Stimulated activated CD8-positive, alpha-beta memory T cell treated with anti-CD3 and anti-CD28 coated beads, Interleukin-15, amount 100 ng/mL, for 1 hour (primary cell): Measurements from ENCODE around the gene DDHD1.
"Not testable (repeated sequence)": the region's sequence is repeated elsewhere in the genome, so short reads cannot be mapped to it uniquely, and the experiment has no call there.

Experiments used
- DNase-seq: peaks from one replicate; pipeline ENCODE4 v3.0.0-alpha.2; 2020; ENCODE audit warnings: low read depth

DDHD1 gene

DNA sequence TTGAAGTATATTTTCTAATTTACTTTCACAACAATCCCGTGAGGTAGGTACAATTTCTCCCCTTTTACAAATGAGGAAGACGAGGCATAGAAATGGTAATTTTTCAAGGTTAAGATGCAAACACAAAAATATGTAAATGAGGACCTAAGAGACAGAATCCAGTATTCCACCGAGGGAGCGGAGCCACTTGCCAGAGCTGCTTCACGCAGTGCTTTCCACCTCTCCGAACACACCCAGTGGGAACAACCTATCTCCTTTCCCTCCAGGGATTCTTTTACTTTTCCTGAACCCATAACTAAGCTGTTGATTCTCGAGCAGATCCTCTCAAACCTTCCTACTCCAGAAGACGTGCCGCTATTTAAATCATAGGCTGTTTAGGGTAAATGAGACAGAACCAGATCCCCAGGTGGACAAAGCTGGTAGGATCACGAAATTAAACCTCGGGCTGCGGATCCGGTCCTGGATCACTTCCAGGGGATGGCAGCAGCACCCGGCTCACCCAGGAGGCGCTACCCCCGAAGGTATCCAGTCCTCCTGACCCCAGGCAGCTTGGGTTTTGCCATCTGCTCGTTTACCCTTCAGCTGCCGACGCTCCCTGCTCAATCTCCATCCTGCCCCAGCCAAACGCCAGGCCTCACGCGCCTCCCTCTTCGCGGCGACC, 1.5 kb downstream of the DDHD1 start:
- no peak for DNase-seq

GRCh38 chr14:53149668-53150316, 3.3 kb downstream of the DDHD1 start:
- DNase-seq = no peak

DNA sequence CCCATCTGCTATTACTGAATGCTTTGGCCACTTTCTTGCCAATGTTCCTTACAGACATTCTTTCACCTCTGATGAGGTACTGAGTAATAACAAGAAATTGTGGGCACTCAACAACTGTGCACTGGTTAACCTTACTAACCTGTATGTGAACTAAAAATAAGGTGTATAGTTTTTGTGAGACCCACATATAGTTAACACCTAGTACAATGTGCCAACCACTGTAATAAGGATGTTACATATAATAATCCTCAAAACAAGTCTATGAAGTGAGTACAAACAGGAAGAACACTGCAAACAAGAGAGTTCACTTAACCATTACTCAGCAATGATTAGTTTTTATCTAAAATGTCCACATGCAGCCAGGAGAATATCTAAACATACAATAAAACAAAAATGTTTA, 4.5 kb downstream of the DDHD1 start:
- DNase-seq = no peak

- no peak for DNase-seq
These were observed 5.2 kb downstream of the DDHD1 start for GRCh38 chr14:53147893-53148292.

GRCh38 chr14:53147208-53147607, 5.9 kb downstream of the DDHD1 start:
- no peak for DNase-seq

GRCh38 chr14:53146739-53147138, 6.4 kb downstream of the DDHD1 start:
- no peak for DNase-seq

DNA sequence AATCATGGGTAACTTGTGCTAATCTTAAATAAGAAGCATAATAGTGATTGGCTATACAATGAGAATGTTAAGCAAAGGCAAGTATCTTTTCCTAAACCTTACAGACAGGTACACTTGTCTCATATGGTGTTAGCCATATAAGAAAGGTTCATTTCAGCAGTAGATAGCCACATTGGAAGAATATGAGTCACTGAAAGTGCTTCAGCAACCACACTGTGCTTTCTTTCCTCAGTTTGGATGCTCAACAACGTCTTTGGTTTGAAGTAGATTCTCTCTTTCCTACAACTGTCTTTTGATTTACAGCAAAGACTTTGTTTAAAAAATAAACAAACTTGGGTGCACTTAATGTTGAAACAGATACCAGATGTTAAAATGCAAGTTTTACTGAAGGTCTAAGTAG, 8.9 kb downstream of the DDHD1 start:
- DNase-seq = no peak

DNA sequence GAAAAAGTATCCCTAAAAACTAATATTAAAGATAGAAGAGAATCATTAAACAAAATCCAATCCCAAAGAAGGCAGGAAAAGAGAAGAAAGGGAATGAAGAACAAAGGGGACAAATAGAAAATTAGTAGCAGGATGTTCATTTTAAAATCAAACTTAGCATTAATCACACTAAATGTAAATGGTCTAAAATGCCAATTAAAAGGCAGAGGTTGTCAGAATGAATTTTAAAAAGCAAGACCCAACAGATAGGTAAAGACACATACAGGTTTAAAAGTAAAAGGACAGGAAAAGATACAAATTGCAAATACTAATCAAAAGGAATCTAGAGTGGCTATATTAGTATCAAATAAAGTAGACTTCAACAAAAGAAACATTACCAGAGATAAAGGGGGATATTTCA, 12.5 kb downstream of the DDHD1 start:
- no peak for DNase-seq

- no peak for DNase-seq
These were observed 15.4 kb downstream of the DDHD1 start for GRCh38 chr14:53137568-53138203.

DNA sequence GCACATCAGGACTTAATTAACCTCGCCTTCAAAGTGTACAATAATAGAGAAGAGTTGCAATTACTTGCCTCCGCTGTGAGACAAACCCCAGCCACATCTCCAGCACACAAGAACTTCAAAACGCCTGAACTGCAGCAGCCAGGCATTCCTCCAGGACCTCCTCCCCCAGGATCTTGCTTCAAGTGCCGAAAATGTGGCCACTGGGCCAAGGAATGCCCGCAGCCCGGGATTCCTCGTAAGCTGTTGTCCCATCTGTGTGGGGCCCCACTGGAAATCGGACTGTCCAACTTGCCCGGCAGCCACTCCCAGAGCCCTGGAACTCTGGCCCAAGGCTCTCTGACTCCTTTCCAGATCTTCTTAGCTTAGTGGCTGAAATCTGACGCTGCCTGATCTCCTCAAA, 22.6 kb downstream of the DDHD1 start:
- DNase-seq = not testable (repeated sequence)

DNA sequence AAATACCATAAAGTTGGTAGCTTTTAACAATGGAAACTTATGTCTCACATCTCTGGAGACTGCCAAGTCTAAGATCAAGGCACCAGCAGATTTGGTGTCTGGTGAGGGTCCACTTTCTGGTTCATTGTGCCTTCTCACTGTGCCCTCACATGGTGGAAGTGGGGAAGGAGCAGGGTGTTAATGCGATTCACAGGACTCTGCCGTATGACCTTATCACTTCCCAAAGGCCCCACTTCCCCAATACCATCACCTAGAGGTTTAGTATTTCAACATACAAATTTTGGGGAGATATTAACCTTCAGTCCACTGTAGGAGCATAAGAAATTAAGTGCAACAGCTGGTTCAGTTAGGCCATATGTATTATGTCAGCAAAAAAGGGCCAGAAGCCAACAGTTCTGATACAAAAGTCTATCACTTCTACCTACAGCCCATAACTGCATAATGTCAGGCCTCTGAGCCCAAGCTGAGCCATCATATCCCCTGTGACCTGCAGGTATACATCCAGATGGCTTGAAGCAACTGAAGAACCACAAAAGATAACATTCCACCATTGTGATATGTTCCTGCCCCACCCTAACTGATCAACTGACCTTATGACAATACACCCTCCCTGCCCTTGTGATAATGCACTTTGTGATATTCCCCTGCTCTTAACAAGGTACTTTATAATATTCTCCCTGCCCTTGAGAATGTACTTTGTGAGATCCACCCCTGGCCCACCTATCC, 24.7 kb downstream of the DDHD1 start:
- no peak for DNase-seq

GRCh38 chr14:53127832-53128231, 25.3 kb downstream of the DDHD1 start:
- DNase-seq = no peak

DNA sequence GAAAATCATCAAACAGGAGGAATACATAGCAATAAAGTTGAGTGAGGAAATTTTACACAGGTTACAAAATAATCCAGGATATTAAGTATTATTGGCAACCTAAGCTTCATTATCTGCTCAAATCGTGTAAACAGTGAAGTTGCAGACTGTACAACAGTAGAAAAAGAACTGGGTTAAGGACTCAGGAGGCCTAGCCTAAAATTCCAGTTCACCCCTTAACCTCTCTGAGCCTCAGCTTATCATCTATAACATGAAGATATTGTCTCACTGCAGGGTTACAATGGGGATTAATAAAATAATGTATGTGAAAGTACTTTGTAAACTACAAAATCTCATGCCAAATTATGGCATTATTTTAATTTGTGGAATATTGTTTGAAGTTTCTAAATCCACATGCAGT, 26.0 kb downstream of the DDHD1 start:
- DNase-seq = no peak

DNA sequence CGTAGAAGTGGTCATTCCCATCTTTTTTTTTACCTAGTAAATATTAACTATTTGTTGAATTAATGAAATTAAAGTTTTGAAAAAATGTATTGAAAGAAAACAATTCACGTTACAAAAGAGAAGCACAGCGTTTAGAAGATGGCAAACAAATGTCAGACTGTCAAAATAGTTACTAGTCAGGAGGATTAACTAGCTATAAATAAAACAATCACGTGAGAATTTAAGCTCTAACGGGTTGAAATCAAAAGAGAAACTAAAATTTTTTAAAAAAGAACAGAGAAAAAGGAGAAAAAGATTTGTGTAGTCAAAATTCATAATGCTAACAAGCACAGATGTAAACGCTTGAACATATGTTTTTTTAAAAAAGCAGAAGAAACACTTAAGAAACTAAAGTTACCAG, 26.4 kb downstream of the DDHD1 start:
- DNase-seq = no peak

DNA sequence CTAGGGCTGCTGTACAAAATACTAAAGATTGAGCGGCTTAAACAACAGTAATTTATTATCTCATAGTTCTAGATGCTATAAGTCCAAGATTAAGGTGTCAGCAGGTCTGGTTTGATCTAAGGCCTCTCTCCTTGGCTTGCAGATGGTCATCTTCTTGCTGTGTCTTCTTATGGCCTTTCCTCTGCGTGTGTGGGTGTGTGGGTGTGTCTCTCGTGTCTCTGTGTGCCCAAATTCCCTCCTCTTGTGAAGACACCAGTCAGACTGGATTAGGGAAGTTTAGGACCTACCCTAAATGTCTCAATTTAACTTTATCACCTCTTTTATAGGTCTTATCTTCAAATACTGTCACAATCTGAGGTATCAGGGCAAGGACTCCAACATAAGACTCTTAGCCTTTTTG, 28.3 kb downstream of the DDHD1 start:
- DNase-seq = no peak

DNA sequence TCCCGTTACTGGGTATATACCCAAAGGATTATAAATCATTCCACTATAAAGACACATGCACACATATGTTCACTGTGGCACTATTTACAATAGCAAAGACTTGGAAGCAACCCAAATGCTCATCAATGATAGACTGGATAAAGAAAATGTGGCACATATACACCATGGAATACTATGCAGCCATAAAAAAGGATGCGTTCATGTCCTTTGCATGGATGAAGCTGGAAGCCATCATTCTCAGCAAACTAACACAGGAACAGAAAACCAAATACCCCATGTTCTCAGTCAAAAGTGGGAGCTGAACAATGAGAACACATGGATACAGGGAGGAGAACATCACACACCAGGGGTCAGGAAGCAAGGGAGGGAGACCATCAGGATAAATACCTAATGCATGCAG, 31.7 kb downstream of the DDHD1 start:
- DNase-seq = not testable (repeated sequence)

- DNase-seq = not testable (repeated sequence)
These were observed 35.6 kb downstream of the DDHD1 start for GRCh38 chr14:53117479-53117878.

DNA sequence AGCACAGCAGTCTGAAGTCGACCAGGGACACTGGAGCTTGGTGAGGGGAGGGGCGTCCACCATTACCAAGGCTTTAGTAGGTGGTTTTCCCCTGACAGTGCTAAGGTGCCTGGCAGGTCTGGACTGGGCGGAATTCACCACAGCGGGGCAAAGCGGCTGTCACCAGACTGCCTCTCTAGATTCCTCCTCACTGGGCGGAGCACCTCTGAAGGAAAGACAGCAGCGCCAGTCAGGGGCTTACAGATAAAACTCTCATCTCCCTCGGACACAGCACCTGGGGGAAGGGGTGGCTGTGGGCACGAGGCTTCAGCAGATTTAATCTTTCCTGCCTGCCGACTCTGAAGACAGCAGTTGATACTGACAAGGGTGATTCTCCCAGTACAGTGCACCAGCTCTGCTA, 39.1 kb downstream of the DDHD1 start:
- no peak for DNase-seq

GRCh38 chr14:53110096-53110495, 43.0 kb downstream of the DDHD1 start:
- DNase-seq = no peak

DNA sequence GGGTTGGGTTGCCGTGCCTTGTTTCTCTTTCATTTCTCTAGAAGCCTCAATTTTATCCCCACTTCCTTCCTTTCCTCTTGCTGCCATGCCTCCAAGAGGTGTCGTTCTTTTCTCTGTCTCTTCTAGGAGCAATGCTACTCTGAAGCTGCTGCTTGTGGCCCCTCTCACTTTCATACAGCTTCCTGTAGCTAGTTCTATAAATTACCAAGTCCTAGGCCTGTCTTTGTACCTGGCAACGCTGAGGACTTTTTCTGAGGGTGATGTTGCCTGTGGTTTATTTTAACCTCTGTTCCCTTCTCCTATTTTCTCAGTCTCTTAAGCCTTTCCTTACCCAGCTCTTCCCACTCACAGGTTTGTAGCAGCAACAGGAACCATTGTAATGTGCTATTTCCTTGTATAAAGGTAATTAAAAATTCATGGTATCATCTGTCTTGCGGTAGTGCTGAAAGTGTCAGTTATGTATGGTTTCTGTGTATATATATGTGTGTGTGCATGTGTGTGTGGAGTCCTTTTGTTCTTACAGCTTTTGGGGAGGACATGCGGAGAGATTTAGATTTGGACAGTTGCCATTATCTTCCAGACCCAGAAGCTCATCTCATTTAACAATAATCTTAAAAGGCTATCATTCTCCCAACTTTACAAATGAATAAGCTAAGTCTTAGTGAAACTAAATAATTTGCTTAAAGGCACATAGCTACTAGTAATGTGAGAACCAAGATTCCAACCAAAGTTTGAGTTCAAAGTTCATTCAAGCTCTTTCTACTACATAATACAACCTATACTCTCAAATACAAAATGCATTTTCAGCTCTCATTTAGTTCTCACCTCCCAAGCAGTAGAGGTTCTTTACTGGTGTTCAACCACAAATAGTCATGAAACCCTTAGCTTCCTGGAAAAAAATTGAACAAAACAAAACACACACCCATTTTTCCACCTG, 43.8 kb downstream of the DDHD1 start:
- peak; percentile 13 for DNase-seq

DNA sequence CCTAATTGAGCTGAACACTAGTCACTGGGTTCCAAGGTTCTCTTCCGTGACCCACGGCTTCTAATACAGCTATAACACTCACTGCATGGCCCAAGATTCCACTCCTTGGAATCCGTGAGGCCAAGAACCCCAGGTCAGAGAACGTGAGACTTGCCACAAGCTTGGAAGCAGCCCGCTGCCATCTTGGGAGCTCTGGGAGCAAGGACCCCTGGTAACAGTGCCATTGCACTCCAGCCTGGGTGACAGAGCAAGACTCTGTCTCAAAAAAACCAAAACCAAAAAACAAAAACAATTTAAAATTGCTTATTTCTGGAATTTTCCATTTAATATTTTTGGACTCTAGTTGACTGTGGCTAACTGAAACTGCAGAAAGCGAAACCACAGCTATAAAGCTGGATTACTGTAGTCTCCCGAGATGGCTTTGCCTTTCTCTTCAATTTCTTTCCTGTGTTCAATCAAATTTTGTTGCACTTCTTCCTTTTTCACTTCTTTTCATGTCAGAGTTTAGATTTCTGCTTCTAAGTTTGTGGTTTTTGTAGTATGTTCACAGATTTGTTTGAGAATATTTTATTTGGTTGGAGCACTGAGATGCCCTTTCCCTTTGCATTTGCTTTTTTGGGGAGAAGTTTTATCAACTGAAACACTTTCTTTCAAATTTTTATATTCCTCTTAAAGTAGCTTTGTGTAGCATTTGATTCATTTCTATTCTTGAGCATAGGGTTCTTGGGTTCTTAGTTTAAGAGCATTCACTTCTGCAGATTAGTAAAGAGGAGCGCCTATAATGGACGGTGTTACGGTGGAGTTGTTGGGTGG, 44.6 kb downstream of the DDHD1 start:
- DNase-seq = no peak
